ENCODE results near the gene CDC42BPB.

DNA sequence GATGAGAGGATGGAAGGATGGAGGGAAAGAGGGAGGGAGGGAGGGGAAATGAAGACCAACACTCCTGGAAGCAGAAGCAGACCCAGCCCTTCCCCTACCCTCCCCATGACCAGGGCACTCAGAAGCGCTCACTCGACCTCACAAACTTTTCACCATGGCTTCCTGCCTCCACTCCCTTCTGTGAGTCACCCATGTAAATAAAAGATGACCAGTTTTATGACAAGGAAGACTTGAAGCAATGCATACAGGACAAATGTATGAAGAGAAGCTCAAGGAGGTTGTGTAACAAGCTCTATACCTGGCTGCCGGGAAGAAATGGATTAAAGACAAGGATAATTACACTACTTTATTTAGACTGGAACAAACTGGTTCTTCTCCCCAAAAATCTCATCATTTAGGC is 63.8 kb downstream of the CDC42BPB start:
- TF ChIP-seq FEZF1 (tag by site-specific recombination; IDR thresholded peaks at IDR 0.05) (no peak), ZNF521 (tag by site-specific recombination; IDR thresholded peaks at IDR 0.05) (no peak), ZNF600 (tag by site-specific recombination; IDR thresholded peaks at IDR 0.05) (no peak), ZNF416 (tag by site-specific recombination; IDR thresholded peaks at IDR 0.05) (no peak), ZNF24 (tag by site-specific recombination; IDR thresholded peaks at IDR 0.05) (no peak)
- TF ChIP-seq, protein P1, sequence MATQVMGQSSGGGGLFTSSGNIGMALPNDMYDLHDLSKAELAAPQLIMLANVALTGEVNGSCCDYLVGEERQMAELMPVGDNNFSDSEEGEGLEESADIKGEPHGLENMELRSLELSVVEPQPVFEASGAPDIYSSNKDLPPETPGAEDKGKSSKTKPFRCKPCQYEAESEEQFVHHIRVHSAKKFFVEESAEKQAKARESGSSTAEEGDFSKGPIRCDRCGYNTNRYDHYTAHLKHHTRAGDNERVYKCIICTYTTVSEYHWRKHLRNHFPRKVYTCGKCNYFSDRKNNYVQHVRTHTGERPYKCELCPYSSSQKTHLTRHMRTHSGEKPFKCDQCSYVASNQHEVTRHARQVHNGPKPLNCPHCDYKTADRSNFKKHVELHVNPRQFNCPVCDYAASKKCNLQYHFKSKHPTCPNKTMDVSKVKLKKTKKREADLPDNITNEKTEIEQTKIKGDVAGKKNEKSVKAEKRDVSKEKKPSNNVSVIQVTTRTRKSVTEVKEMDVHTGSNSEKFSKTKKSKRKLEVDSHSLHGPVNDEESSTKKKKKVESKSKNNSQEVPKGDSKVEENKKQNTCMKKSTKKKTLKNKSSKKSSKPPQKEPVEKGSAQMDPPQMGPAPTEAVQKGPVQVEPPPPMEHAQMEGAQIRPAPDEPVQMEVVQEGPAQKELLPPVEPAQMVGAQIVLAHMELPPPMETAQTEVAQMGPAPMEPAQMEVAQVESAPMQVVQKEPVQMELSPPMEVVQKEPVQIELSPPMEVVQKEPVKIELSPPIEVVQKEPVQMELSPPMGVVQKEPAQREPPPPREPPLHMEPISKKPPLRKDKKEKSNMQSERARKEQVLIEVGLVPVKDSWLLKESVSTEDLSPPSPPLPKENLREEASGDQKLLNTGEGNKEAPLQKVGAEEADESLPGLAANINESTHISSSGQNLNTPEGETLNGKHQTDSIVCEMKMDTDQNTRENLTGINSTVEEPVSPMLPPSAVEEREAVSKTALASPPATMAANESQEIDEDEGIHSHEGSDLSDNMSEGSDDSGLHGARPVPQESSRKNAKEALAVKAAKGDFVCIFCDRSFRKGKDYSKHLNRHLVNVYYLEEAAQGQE (tag by site-specific recombination; IDR thresholded peaks at IDR 0.05): no peak
